ENCODE data around the gene TLR3.
"Not testable (repeated sequence)": the region's sequence is repeated elsewhere in the genome, so short reads cannot be mapped to it uniquely, and the experiment has no call there.

The TLR3 gene

DNA sequence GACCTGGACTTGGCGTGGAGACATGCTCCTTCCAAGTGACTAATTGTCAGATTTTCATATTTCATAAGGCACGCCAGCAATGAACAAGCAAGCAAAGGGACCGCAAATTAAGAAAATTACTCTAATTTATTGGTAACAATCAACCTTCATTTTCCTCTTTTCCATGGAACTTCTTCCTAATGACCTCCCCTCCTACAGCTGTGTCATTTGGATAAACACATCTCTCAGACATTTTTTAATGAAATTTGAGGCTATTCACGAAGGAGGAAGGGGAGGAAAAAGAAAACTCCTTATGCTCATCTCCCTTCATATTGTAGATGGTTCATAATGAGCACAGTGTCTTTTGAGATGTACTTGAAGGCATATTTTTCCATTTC is 38.6 kb upstream of the TLR3 start:
- CTCF ChIA-PET, result interaction anchor here (0.6 to 2.1 kb wide), 4 partner anchors 8 to 427 kb away, joined by 3 to 9 read pairs (median 3); no protein-coding TSS in a partner anchor
- TF ChIP-seq LEF1 (IDR thresholded peaks at IDR 0.05; ENCODE audit: borderline replicate concordance), result no peak
- no peak for TF ChIP-seq L3MBTL2 (conservative IDR thresholded peaks at IDR 0.05)
- no peak for TF ChIP-seq ARNT (IDR thresholded peaks at IDR 0.05)
- no peak for TF ChIP-seq CTBP1 (IDR thresholded peaks at IDR 0.05; ENCODE audit: borderline replicate concordance)
- TF ChIP-seq, protein P1, sequence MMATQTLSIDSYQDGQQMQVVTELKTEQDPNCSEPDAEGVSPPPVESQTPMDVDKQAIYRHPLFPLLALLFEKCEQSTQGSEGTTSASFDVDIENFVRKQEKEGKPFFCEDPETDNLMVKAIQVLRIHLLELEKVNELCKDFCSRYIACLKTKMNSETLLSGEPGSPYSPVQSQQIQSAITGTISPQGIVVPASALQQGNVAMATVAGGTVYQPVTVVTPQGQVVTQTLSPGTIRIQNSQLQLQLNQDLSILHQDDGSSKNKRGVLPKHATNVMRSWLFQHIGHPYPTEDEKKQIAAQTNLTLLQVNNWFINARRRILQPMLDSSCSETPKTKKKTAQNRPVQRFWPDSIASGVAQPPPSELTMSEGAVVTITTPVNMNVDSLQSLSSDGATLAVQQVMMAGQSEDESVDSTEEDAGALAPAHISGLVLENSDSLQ (IDR thresholded peaks at IDR 0.05), result no peak
- no peak for TF ChIP-seq ZNF384 (IDR thresholded peaks at IDR 0.05)
- no peak for TF ChIP-seq FOXM1 (IDR thresholded peaks at IDR 0.05; ENCODE audit: borderline replicate concordance)
- no peak for TF ChIP-seq BHLHE40 (IDR thresholded peaks at IDR 0.05; ENCODE audit: borderline replicate concordance)
- no peak for TF ChIP-seq NFRKB (IDR thresholded peaks at IDR 0.05)
- TF ChIP-seq FOXK2 (IDR thresholded peaks at IDR 0.05), result no peak
- no peak for TF ChIP-seq FOXA1 (IDR thresholded peaks at IDR 0.05)
- no peak for TF ChIP-seq TARDBP (IDR thresholded peaks at IDR 0.05)
- no peak for TF ChIP-seq HDGF (IDR thresholded peaks at IDR 0.05; ENCODE audit: borderline replicate concordance)
- TF ChIP-seq SP1 (IDR thresholded peaks at IDR 0.05), result no peak
- TF ChIP-seq ELF4 (IDR thresholded peaks at IDR 0.05), result no peak
- TF ChIP-seq SUZ12 (IDR thresholded peaks at IDR 0.05), result no peak

DNA sequence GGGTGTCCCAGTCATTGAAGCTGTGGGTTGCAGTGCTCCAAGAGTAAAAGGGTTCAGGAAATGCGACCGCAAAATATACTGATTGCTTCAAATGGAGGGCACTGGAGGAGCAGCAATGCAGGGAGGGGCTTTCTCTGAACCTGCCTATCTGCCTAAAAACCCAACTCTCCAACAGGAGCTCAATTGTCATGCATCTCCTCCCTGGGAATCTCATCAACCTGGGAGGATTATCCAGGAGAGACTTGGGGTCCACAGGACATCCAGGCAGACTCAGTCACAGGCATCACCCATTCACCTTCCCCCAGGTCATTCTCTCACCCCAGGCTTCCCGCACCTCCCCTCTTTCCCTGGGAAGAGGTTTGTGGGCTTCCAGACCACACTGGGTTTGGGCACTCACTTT is 38.2 kb upstream of the TLR3 start:
- CTCF ChIA-PET, result interaction anchor here (0.6 to 2.1 kb wide), 2 partner anchors 7 to 9 kb away, joined by 3 to 9 read pairs; no protein-coding TSS in a partner anchor

More for the DNA sequence above, 38.6 kb upstream of the TLR3 start:
- no peak for DNase-seq (ENCODE audit: extremely low spot score)
- POLR2A ChIA-PET, result no interaction called here

DNA sequence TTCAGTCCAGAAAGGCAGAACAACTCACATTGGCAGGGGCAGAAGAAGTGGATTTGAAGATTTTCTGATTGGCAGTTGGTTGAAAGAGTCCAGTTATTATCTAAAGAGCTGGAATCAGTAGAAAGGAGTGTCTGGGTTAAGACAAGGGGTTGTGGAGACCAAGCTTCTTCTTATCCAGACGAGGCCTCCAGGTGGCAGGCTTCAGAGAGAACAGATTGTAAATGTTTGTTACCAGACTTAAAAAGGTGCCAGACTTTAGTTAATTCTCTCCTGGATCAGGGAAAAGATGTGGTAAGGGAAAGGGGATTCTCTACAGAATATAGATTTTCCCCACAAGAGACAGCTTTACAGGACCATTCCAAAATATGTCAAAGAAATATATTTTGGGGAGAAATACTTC is 36.7 kb upstream of the TLR3 start:
- ChIA-PET POLR2A (no interaction called here), CTCF (no interaction called here)
- TF ChIP-seq, protein P1 (IDR thresholded peaks at IDR 0.05), result no peak
- TF ChIP-seq LEF1 (IDR thresholded peaks at IDR 0.05; ENCODE audit: borderline replicate concordance) (no peak), BHLHE40 (IDR thresholded peaks at IDR 0.05; ENCODE audit: borderline replicate concordance) (no peak), SP1 (IDR thresholded peaks at IDR 0.05) (no peak), CTBP1 (IDR thresholded peaks at IDR 0.05; ENCODE audit: borderline replicate concordance) (no peak), TARDBP (IDR thresholded peaks at IDR 0.05) (no peak), ZNF384 (IDR thresholded peaks at IDR 0.05) (no peak), HDGF (IDR thresholded peaks at IDR 0.05; ENCODE audit: borderline replicate concordance) (no peak), FOXK2 (IDR thresholded peaks at IDR 0.05) (no peak), ELF4 (IDR thresholded peaks at IDR 0.05) (no peak), NFRKB (IDR thresholded peaks at IDR 0.05) (no peak), SUZ12 (IDR thresholded peaks at IDR 0.05) (no peak), FOXM1 (IDR thresholded peaks at IDR 0.05; ENCODE audit: borderline replicate concordance) (no peak)
- DNase-seq (ENCODE audit: extremely low spot score), result no peak

More for the DNA sequence above, 38.2 kb upstream of the TLR3 start:
- TF ChIP-seq CTBP1 (IDR thresholded peaks at IDR 0.05; ENCODE audit: borderline replicate concordance), result no peak
- TF ChIP-seq HDGF (IDR thresholded peaks at IDR 0.05; ENCODE audit: borderline replicate concordance), result no peak
- no peak for TF ChIP-seq ELF4 (IDR thresholded peaks at IDR 0.05)
- TF ChIP-seq FOXK2 (IDR thresholded peaks at IDR 0.05), result no peak
- TF ChIP-seq ZNF384 (IDR thresholded peaks at IDR 0.05), result no peak
- TF ChIP-seq FOXA1 (IDR thresholded peaks at IDR 0.05), result no peak
- no peak for TF ChIP-seq L3MBTL2 (conservative IDR thresholded peaks at IDR 0.05)
- TF ChIP-seq NFRKB (IDR thresholded peaks at IDR 0.05), result no peak
- TF ChIP-seq ARNT (IDR thresholded peaks at IDR 0.05), result no peak
- no peak for TF ChIP-seq BHLHE40 (IDR thresholded peaks at IDR 0.05; ENCODE audit: borderline replicate concordance)
- TF ChIP-seq, protein P1 (IDR thresholded peaks at IDR 0.05), result no peak
- TF ChIP-seq SP1 (IDR thresholded peaks at IDR 0.05), result no peak
- TF ChIP-seq LEF1 (IDR thresholded peaks at IDR 0.05; ENCODE audit: borderline replicate concordance), result no peak
- TF ChIP-seq SUZ12 (IDR thresholded peaks at IDR 0.05), result no peak
- no peak for TF ChIP-seq FOXM1 (IDR thresholded peaks at IDR 0.05; ENCODE audit: borderline replicate concordance)
- no peak for TF ChIP-seq TARDBP (IDR thresholded peaks at IDR 0.05)
- POLR2A ChIA-PET, result no interaction called here
- DNase-seq (ENCODE audit: extremely low spot score), result no peak

DNA sequence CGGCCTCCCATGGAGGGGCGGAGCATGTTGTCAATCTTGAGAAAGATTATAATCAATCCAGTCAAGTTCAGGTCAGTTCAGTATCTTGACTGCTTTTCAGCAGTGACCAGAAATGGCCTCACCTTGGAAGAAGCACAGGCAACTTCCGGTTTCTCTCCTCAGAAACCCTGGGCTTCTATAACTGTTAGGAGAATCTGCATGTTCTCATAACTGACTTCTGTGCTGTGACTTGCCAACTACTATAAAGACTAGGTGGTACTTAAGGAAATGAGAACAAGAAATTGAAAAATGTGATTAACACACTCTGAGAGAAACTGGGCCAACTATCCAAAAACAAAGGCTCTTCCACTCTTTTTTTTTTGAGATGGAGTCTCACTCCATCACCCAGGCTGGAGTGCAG is 35.9 kb upstream of the TLR3 start:
- TF ChIP-seq TARDBP (IDR thresholded peaks at IDR 0.05) (no peak), CTBP1 (IDR thresholded peaks at IDR 0.05; ENCODE audit: borderline replicate concordance) (no peak), FOXK2 (IDR thresholded peaks at IDR 0.05) (no peak), BHLHE40 (IDR thresholded peaks at IDR 0.05; ENCODE audit: borderline replicate concordance) (no peak), ZNF384 (IDR thresholded peaks at IDR 0.05) (no peak), FOXM1 (IDR thresholded peaks at IDR 0.05; ENCODE audit: borderline replicate concordance) (no peak), L3MBTL2 (conservative IDR thresholded peaks at IDR 0.05) (no peak), SUZ12 (IDR thresholded peaks at IDR 0.05) (no peak), FOXA1 (IDR thresholded peaks at IDR 0.05) (no peak), ELF4 (IDR thresholded peaks at IDR 0.05) (no peak), SP1 (IDR thresholded peaks at IDR 0.05) (no peak)
- TF ChIP-seq, protein P1 (IDR thresholded peaks at IDR 0.05), result no peak
- CTCF ChIA-PET, result no interaction called here
- POLR2A ChIA-PET, result no interaction called here
- DNase-seq (ENCODE audit: extremely low spot score), result no peak

DNA sequence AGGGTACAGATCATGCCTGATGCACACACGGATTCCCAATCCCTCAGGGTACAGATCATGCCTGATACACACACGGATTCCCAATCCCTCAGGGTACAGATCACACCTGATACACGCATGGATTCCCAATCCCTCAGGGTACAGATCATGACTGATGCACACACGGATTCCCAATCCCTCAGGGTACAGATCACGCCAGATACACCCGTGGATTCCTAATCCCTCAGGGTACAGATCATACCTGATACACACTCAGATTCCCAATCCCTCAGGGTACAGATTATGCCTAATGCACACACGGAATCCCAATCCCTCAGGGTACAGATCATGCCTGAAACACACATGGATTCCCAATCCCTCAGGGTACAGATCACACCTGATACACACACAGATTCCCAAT is 34.3 kb upstream of the TLR3 start:
- DNase-seq (ENCODE audit: extremely low spot score); POLR2A ChIA-PET; CTCF ChIA-PET: not testable (repeated sequence)

All from HEK293T (cell line).